ENCODE measurements around the gene LRMDA. TPM values are rescaled to one million over a fixed set of nuclear protein-coding genes. Genes with fewer than 3 reads are reported as not detected.
A peak's percentile ranks its signal among the peaks of the same experiment; 100 is the strongest.

Gene LRMDA
- total RNA-seq, 3 donors from 2014 or later, result 8.3 to 17.1 (median 11.1) TPM

DNA sequence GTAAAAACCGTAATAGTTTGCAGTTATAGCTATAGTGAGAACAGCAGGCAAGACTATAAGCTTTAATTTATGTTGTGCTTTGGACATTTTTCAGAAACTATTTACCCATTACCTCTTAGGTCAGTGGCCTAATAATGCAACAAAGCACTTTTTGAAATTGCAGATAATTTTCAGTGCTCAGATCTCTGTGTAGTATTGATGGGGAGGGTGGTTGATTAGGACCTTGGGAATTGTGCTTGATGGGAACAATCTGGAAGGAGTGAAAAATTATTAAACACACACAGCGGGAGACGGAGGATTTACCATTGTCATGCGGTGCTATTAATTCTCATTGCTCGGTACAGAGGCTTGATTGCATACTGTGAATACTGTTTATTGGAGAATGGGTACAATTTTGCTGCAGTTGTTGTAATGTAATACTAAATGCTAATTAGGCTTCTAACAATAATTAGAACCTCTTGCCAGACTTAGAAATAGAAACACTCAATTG is 304.8 kb downstream of the LRMDA start:
- no peaks in the 10 kb centered on the region for H3K36me3 ChIP-seq

GRCh38 chr10:75736889-75737579 is 305.6 kb downstream of the LRMDA start:
- no peaks in the 10 kb centered on the region for H3K27me3 ChIP-seq
- peak in 1 of 2 donors; percentile 71 for DNase-seq (ENCODE audit: low spot score in 2 of 2)
- no peaks in the 10 kb centered on the region for H3K4me1 ChIP-seq
- H3K4me3 ChIP-seq, result no peak overlapping the region
- H3K9me3 ChIP-seq, result no peaks in the 10 kb centered on the region
- TF ChIP-seq, protein P1, sequence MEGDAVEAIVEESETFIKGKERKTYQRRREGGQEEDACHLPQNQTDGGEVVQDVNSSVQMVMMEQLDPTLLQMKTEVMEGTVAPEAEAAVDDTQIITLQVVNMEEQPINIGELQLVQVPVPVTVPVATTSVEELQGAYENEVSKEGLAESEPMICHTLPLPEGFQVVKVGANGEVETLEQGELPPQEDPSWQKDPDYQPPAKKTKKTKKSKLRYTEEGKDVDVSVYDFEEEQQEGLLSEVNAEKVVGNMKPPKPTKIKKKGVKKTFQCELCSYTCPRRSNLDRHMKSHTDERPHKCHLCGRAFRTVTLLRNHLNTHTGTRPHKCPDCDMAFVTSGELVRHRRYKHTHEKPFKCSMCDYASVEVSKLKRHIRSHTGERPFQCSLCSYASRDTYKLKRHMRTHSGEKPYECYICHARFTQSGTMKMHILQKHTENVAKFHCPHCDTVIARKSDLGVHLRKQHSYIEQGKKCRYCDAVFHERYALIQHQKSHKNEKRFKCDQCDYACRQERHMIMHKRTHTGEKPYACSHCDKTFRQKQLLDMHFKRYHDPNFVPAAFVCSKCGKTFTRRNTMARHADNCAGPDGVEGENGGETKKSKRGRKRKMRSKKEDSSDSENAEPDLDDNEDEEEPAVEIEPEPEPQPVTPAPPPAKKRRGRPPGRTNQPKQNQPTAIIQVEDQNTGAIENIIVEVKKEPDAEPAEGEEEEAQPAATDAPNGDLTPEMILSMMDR (IDR thresholded peaks at IDR 0.05), result no peak
- TF ChIP-seq POLR2AphosphoS5 (IDR thresholded peaks at IDR 0.05) (no peak), POLR2A (IDR thresholded peaks at IDR 0.05) (no peak)
- H3K36me3 ChIP-seq, result no peaks in the 10 kb centered on the region
- intact Hi-C loops (cut with DNase I; ENCODE audit: low total_unique reads), result no loop called here
- H3K27ac ChIP-seq, result no peak overlapping the region

More for the DNA sequence above, 304.8 kb downstream of the LRMDA start:
- no peak for DNase-seq (ENCODE audit: low spot score in 2 of 2)
- intact Hi-C loops (cut with DNase I; ENCODE audit: low total_unique reads), result no loop called here
- TF ChIP-seq POLR2A (IDR thresholded peaks at IDR 0.05), result no peak
- TF ChIP-seq, protein P1 (IDR thresholded peaks at IDR 0.05), result no peak
- no peak for TF ChIP-seq POLR2AphosphoS5 (IDR thresholded peaks at IDR 0.05)
- Histone ChIP-seq H3K4me3 (no peak overlapping the region), H3K27ac (no peak overlapping the region), H3K27me3 (no peaks in the 10 kb centered on the region), H3K4me1 (no peaks in the 10 kb centered on the region), H3K9me3 (no peaks in the 10 kb centered on the region)

DNA sequence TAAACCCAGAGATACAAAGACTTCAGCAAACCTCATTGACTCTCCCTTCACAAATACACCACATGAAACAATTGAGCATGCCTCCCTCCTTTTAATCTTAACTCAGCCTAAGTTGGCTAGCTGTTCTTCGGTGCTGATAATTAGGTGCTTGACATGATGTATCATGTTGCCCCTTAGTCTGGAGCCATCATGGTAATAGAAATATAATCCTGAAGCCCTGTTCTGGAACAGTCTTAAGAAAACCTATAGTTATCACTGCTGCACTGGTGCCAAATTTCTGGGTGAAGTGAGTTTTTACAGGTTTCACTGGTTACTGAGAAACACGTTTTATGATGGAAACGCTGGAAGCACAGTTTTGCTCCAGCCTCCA is 306.1 kb downstream of the LRMDA start:
- H3K27me3 ChIP-seq, result no peaks in the 10 kb centered on the region
- no peak overlapping the region for H3K4me3 ChIP-seq
- H3K27ac ChIP-seq, result peak overlapping the region in 1 of 2 donors; percentile 23
- DNase-seq (ENCODE audit: low spot score in 2 of 2), result no peak
- no peak for TF ChIP-seq POLR2A (IDR thresholded peaks at IDR 0.05)
- TF ChIP-seq POLR2AphosphoS5 (IDR thresholded peaks at IDR 0.05), result no peak
- TF ChIP-seq, protein P1 (IDR thresholded peaks at IDR 0.05), result no peak
- intact Hi-C loops (cut with DNase I; ENCODE audit: low total_unique reads), result no loop called here
- H3K36me3 ChIP-seq, result no peaks in the 10 kb centered on the region
- H3K9me3 ChIP-seq, result no peaks in the 10 kb centered on the region
- no peaks in the 10 kb centered on the region for H3K4me1 ChIP-seq

DNA sequence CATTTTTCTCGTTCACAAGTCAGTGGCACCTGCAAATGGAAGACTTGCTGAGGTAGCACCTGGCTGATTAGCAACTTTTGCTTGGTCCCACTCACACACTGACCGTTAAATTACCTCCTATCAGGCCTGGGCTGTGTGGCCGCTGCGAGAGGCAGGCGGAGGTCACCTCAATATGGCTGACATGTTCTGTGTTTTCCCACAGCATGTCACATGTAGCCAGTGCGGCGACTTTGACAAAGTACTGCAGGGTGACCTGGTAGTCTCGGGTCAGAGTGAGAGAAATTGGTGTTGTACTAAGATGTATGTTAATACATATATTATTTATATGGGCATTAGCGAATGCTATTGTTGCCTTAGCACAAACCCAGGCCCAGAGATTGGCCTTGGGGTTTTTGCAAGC is 307.5 kb downstream of the LRMDA start:
- no peaks in the 10 kb centered on the region for H3K9me3 ChIP-seq
- no peak for DNase-seq (ENCODE audit: low spot score in 2 of 2)
- no peak overlapping the region for H3K27ac ChIP-seq
- no peaks in the 10 kb centered on the region for H3K4me1 ChIP-seq
- no peak overlapping the region for H3K4me3 ChIP-seq
- TF ChIP-seq POLR2AphosphoS5 (IDR thresholded peaks at IDR 0.05) (no peak), POLR2A (IDR thresholded peaks at IDR 0.05) (no peak)
- TF ChIP-seq, protein P1 (IDR thresholded peaks at IDR 0.05), result no peak
- intact Hi-C loops (cut with DNase I; ENCODE audit: low total_unique reads), result no loop called here
- no peaks in the 10 kb centered on the region for H3K36me3 ChIP-seq
- no peaks in the 10 kb centered on the region for H3K27me3 ChIP-seq

GRCh38 chr10:75739414-75740143 is 308.2 kb downstream of the LRMDA start:
- H3K4me3 ChIP-seq, result no peak overlapping the region
- H3K36me3 ChIP-seq, result no peaks in the 10 kb centered on the region
- no peak for DNase-seq (ENCODE audit: low spot score in 2 of 2)
- no peak overlapping the region for H3K27ac ChIP-seq
- no peaks in the 10 kb centered on the region for H3K4me1 ChIP-seq
- no peak for TF ChIP-seq POLR2AphosphoS5 (IDR thresholded peaks at IDR 0.05)
- TF ChIP-seq, protein P1 (IDR thresholded peaks at IDR 0.05), result no peak
- no peak for TF ChIP-seq POLR2A (IDR thresholded peaks at IDR 0.05)
- intact Hi-C loops (cut with DNase I; ENCODE audit: low total_unique reads), result no loop called here
- H3K27me3 ChIP-seq, result no peaks in the 10 kb centered on the region
- no peaks in the 10 kb centered on the region for H3K9me3 ChIP-seq
